A673 (cell line): ENCODE data around the gene SCAF1. TPM values are rescaled to one million over a fixed set of nuclear protein-coding genes. Genes with fewer than 3 reads are reported as not detected.

ENCODE experiments used
- BruUV-seq: library from RNA; stranded (reverse); fragments of 400-500 nt; replicated peaks from 2 replicates; lab custom pipeline; 2021; lab: Mats Ljungman, UMichigan
- CTCF ChIA-PET: fragments of 300-600 bp; sonication (Branson Sonifier 250); formaldehyde crosslinking; loops from one replicate; lab custom pipeline; 2022; ENCODE audit warnings: antibody characterized with exemption; lab: Charles Lee
- POLR2A ChIA-PET: fragments of 300-600 bp; sonication (Branson Sonifier 250); formaldehyde crosslinking; loops from one replicate; lab custom pipeline; 2022; ENCODE audit warnings: antibody characterized with exemption; ENCODE audit not compliant: low non-redundant PET; lab: Charles Lee
- DNase-seq: peaks from one replicate; pipeline ENCODE4 v3.0.0-alpha.2; 2015; ENCODE audit warnings: low spot score
- H3K27ac ChIP-seq: fragments of 200-600 bp; sonication (generic); 2 replicates; pipeline ENCODE4 v1.5.1; 2016; ENCODE audit warnings: mixed run types, low read depth, mild to moderate bottlenecking, mixed read lengths, antibody characterized with exemption, low read length; ENCODE audit not compliant: poor library complexity, severe bottlenecking
- H3K27me3 ChIP-seq: fragments of 200-600 bp; sonication (generic); replicated peaks from 2 replicates; pipeline ENCODE4 v1.6.1; 2017; ENCODE audit warnings: mixed run types, low read depth, mild to moderate bottlenecking, mixed read lengths, antibody characterized with exemption, low read length; ENCODE audit not compliant: insufficient read depth, poor library complexity
- H3K36me3 ChIP-seq: fragments of 200-600 bp; sonication (generic); 2 replicates; pipeline ENCODE4 v1.6.1; 2016; ENCODE audit warnings: mixed run types, mild to moderate bottlenecking, mixed read lengths, antibody characterized with exemption, low read length; ENCODE audit not compliant: insufficient read depth, poor library complexity, severe bottlenecking
- H3K4me1 ChIP-seq: fragments of 200-600 bp; sonication (generic); 2 replicates; pipeline ENCODE4 v1.6.1; 2017; ENCODE audit warnings: mixed run types, mild to moderate bottlenecking, mixed read lengths, antibody characterized with exemption, low read length; ENCODE audit not compliant: insufficient read depth, poor library complexity, severe bottlenecking
- H3K4me3 ChIP-seq: fragments of 200-600 bp; sonication (generic); 2 replicates; pipeline ENCODE4 v1.5.1; 2016; ENCODE audit warnings: low read depth, mixed run types, mild to moderate bottlenecking, mixed read lengths, low read length; ENCODE audit not compliant: poor library complexity, severe bottlenecking
- H3K9me3 ChIP-seq: fragments of 200-600 bp; sonication (generic); 2 replicates; pipeline ENCODE4 v1.6.1; 2016; ENCODE audit warnings: mixed run types, low read depth, mild to moderate bottlenecking, mixed read lengths, antibody characterized with exemption, low read length; ENCODE audit not compliant: poor library complexity, severe bottlenecking
- CTCF ChIP-seq: fragments of 300-800, 200-600 bp; sonication (generic); conservative IDR thresholded peaks from 2 replicates; pipeline ENCODE4 v1.5.1; 2017; ENCODE audit warnings: low read depth, mild to moderate bottlenecking, antibody characterized with exemption, low read length, moderate library complexity, mixed read lengths
- EZH2 ChIP-seq: fragments of 200-600 bp; sonication (generic); IDR thresholded peaks from 2 replicates; pipeline ENCODE4 v1.6.1; 2017; ENCODE audit warnings: borderline replicate concordance, low read depth, mild to moderate bottlenecking, mixed read lengths, antibody characterized with exemption, low read length; ENCODE audit not compliant: poor library complexity, severe bottlenecking
- intact Hi-C: fragments of 100-400 bp; cut with micrococcal nuclease; formaldehyde crosslinking; loops from one replicate; pipeline ENCODE4 v1.10.0; 2022; ENCODE audit not compliant: unreplicated experiment
- total RNA-seq: library from RNA; stranded (reverse); gene quantifications from 2 replicates; pipeline ENCODE4 v1.2.3, GENCODE V29; 2021

SCAF1 gene
- total RNA-seq, 1 experiment from 2014 or later, result 98.2 TPM

- TF ChIP-seq EZH2, result no peak
- TF ChIP-seq CTCF, result no peak
- BruUV-seq, result no TSS peak
- Histone ChIP-seq H3K4me1 (peaks cover 44% of the 10 kb centered on the region), H3K27me3 (no peaks in the 10 kb centered on the region), H3K27ac (peak overlapping the region; percentile 40), H3K36me3 (peaks cover 33% of the 10 kb centered on the region), H3K9me3 (no peaks in the 10 kb centered on the region), H3K4me3 (no peak overlapping the region)
- POLR2A ChIA-PET, result no interaction called here
- CTCF ChIA-PET, result interaction anchor here (0.6 to 0.9 kb wide), 2 partner anchors 182 to 448 kb away, joined by 3 to 4 read pairs; no protein-coding TSS in a partner anchor
- DNase-seq, result no peak
- intact Hi-C loops, result no loop called here
Observed at GRCh38 chr19:49688531-49689132, 46.6 kb downstream of the SCAF1 start.

GRCh38 chr19:49689133-49690078 is 47.4 kb downstream of the SCAF1 start, which contains the start of gene ADM5:
Gene ADM5 (plus strand): TSS chr19:49689594. CDS start chr19:49689838, 244 bp downstream.
- Histone ChIP-seq H3K27me3 (no peaks in the 10 kb centered on the region), H3K4me3 (peak within 1 kb of the TSS; percentile 49), H3K9me3 (no peaks in the 10 kb centered on the region), H3K27ac (peak within 1 kb of the TSS; percentile 47), H3K36me3 (peaks cover 26% of the 10 kb centered on the region), H3K4me1 (peaks cover 44% of the 10 kb centered on the region)
- TF ChIP-seq CTCF, result peak; percentile 79
- no peak for TF ChIP-seq EZH2
- ChIA-PET POLR2A (interaction anchor here (0.6 kb wide), 1 partner anchor 9 kb away, joined by 9 read pairs; no protein-coding TSS in a partner anchor), CTCF (interaction anchor here (0.6 to 1.5 kb wide), 5 partner anchors 8 to 447 kb away, joined by 3 to 5 read pairs (median 3); no protein-coding TSS in a partner anchor)
- DNase-seq, result peak; percentile 52
- no TSS peak for BruUV-seq
- intact Hi-C loops, result no loop called here

- TF ChIP-seq CTCF (peak; percentile 21; the same call in 1 of the 2 replicates), EZH2 (no peak)
- TSS peak; percentile 87 for BruUV-seq
Observed at GRCh38 chr19:49690079-49690655, 48.2 kb downstream of the SCAF1 start.

More at GRCh38 chr19:49690079-49690655, 48.2 kb downstream of the SCAF1 start:
- H3K9me3 ChIP-seq, result no peaks in the 10 kb centered on the region
- CTCF ChIA-PET, result interaction anchor here (0.5 to 1.5 kb wide), 5 partner anchors 9 to 120 kb away, joined by 3 to 5 read pairs (median 3); no protein-coding TSS in a partner anchor
- H3K27me3 ChIP-seq, result no peaks in the 10 kb centered on the region
- peak overlapping the region; percentile 49 for H3K4me3 ChIP-seq
- POLR2A ChIA-PET, result no interaction called here
- peaks cover 44% of the 10 kb centered on the region for H3K4me1 ChIP-seq
- intact Hi-C loops, result no loop called here
- peaks cover 18% of the 10 kb centered on the region for H3K36me3 ChIP-seq
- peak; percentile 49 for DNase-seq
- H3K27ac ChIP-seq, result peak overlapping the region; percentile 47
